GM12892 (cell line): Measurements from ENCODE around the gene AQP12A.

ENCODE experiments used
- POLR2A ChIP-seq: IDR thresholded peaks from 2 replicates; pipeline ENCODE4 v1.6.1; 2011; ENCODE audit warnings: low read depth, low read length, control low read depth
- POLR2AphosphoS5 ChIP-seq: IDR thresholded peaks from 2 replicates; pipeline ENCODE4 v1.6.1; 2011; ENCODE audit warnings: low read depth, low read length, control low read depth
- TAF1 ChIP-seq: IDR thresholded peaks from 2 replicates; pipeline ENCODE4 v1.6.1; 2011; ENCODE audit warnings: low read depth, mild to moderate bottlenecking, control low read depth, low read length, borderline replicate concordance

DNA sequence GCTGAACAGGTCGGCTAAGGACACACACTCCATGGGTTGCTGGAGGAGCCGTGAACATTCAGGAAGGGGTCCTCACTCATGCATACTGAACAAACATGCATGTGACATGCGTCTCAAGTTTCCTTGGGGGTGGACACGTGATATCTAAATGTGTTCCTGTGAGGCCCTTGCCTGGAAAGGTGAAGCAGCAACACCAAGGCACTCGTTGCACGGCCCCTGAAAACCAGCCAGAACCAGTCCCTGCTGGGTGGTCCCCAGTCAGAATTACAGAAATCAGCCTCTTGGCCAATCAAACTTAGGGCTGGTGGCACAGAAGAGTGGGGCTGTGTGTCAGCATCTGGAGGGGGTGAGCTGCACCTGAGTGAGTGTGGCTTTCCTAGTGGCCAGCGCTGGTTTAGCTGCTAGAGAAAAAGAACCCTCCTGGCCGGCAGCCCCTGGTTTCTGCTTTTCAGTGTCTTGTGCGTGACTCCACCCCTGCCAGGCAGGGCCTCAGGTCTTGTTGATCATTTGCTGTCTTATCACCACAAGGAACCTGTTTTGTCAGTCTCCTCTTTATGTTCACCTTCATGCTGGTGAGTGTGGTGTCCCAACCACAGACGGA is 5.8 kb upstream of the AQP12A start:
- TF ChIP-seq POLR2AphosphoS5 (no peak), POLR2A (no peak), TAF1 (no peak)
